Calu3 (cell line): Measurements from ENCODE around the gene CD302. TPM values are rescaled to one million over a fixed set of nuclear protein-coding genes. Genes with fewer than 3 reads are reported as not detected.

Experiments
- BruUV-seq: library from RNA; stranded (reverse); fragments of 400-500 nt; replicated peaks from 2 replicates; lab custom pipeline; 2021; lab: Mats Ljungman, UMichigan
- CTCF ChIA-PET: fragments of 300-600 bp; sonication (Branson Sonifier 250); formaldehyde crosslinking; loops from one replicate; lab custom pipeline; 2022; ENCODE audit warnings: antibody characterized with exemption; lab: Charles Lee
- DNase-seq: peaks from one replicate; pipeline ENCODE4 v3.0.0; 2022
- H3K27ac Mint-ChIP-seq: one replicate; pipeline ENCODE4 v1.8.0; 2022; ENCODE audit warnings: mixed read lengths; ENCODE audit not compliant: unreplicated experiment
- H3K27me3 Mint-ChIP-seq: one replicate; pipeline ENCODE4 v1.8.0; 2022; ENCODE audit warnings: mixed read lengths; ENCODE audit not compliant: unreplicated experiment
- H3K36me3 Mint-ChIP-seq: one replicate; pipeline ENCODE4 v1.8.0; 2022; ENCODE audit warnings: mild to moderate bottlenecking, moderate library complexity, mixed read lengths; ENCODE audit not compliant: insufficient read depth, unreplicated experiment
- H3K4me1 Mint-ChIP-seq: one replicate; pipeline ENCODE4 v1.8.0; 2022; ENCODE audit warnings: mild to moderate bottlenecking, low read depth, mixed read lengths; ENCODE audit not compliant: unreplicated experiment
- H3K4me3 Mint-ChIP-seq: one replicate; pipeline ENCODE4 v1.8.0; 2022; ENCODE audit warnings: mild to moderate bottlenecking, low read depth, moderate library complexity, mixed read lengths; ENCODE audit not compliant: unreplicated experiment
- H3K9me3 Mint-ChIP-seq: one replicate; pipeline ENCODE4 v1.8.0; 2022; ENCODE audit warnings: low read depth, mixed read lengths; ENCODE audit not compliant: unreplicated experiment
- intact Hi-C: fragments of 100-400 bp; cut with micrococcal nuclease; formaldehyde crosslinking; loops from one replicate; pipeline ENCODE4 v1.10.0; 2022; ENCODE audit not compliant: unreplicated experiment
- total RNA-seq: library from RNA; stranded (reverse); gene quantifications from 2 replicates; pipeline ENCODE4 v1.2.3, GENCODE V29; 2022
- TF ChIP-seq, protein P1 (sequence below): fragments of 200-600 bp; IDR thresholded peaks from one replicate; pipeline ENCODE4 v1.8.0; 2022; ENCODE audit warnings: antibody characterized with exemption; ENCODE audit not compliant: unreplicated experiment

CD302 gene
- total RNA-seq, 1 experiment from 2014 or later: 5.4 TPM

DNA sequence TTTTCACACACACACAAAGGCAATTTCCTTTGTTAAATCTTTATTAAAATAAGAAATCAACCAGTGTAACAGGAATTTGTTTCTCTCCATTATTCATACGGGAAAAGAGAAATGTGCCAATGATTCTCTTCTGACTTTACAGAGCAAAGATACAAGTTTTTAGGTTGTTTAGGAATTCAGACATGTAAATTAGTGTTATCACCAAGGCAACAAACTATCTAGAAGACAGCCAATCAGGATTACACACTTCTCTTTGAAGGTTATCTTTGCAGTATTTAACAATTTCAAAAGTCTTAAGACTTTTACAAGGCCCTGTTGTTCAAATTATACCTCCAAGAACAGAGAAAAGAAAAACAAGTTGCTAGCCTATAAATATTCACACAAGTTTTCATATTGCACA lies 14.5 kb downstream of the CD302 start:
- Mint-ChIP-seq H3K27me3 (no peaks in the 10 kb centered on the region), H3K27ac (no peak overlapping the region), H3K9me3 (no peaks in the 10 kb centered on the region), H3K36me3 (peaks cover 16% of the 10 kb centered on the region), H3K4me1 (peaks cover 14% of the 10 kb centered on the region), H3K4me3 (no peak overlapping the region)
- intact Hi-C loops: no loop called here
- no TSS peak for BruUV-seq
- TF ChIP-seq, protein P1, sequence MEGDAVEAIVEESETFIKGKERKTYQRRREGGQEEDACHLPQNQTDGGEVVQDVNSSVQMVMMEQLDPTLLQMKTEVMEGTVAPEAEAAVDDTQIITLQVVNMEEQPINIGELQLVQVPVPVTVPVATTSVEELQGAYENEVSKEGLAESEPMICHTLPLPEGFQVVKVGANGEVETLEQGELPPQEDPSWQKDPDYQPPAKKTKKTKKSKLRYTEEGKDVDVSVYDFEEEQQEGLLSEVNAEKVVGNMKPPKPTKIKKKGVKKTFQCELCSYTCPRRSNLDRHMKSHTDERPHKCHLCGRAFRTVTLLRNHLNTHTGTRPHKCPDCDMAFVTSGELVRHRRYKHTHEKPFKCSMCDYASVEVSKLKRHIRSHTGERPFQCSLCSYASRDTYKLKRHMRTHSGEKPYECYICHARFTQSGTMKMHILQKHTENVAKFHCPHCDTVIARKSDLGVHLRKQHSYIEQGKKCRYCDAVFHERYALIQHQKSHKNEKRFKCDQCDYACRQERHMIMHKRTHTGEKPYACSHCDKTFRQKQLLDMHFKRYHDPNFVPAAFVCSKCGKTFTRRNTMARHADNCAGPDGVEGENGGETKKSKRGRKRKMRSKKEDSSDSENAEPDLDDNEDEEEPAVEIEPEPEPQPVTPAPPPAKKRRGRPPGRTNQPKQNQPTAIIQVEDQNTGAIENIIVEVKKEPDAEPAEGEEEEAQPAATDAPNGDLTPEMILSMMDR: no peak
- CTCF ChIA-PET: no interaction called here
- no peak for DNase-seq

DNA sequence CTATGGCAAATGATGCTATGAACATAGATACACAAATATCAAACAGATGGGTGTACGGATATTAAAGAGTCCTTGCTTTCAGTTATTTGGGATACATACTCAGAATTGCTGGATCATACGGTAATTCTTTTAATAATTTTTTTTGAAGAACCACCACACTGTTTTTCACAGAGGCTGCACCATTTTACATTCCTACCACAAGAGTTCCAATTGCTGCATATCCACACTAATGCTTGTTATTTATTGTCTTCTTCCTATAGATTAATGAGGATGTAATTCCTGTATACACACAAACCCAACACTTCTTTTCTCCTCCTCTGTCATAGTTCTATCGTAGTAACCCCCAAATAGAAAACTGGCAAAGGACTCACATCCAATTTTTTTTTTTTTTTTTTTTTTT lies 21.7 kb downstream of the CD302 start:
- BruUV-seq: no TSS peak
- Mint-ChIP-seq H3K27ac (no peak overlapping the region), H3K9me3 (no peaks in the 10 kb centered on the region), H3K4me3 (no peak overlapping the region), H3K36me3 (peaks cover 45% of the 10 kb centered on the region), H3K27me3 (no peaks in the 10 kb centered on the region), H3K4me1 (peaks cover 8% of the 10 kb centered on the region)
- DNase-seq: no peak
- intact Hi-C loops: no loop called here
- CTCF ChIA-PET: no interaction called here
- TF ChIP-seq, protein P1: no peak

DNA sequence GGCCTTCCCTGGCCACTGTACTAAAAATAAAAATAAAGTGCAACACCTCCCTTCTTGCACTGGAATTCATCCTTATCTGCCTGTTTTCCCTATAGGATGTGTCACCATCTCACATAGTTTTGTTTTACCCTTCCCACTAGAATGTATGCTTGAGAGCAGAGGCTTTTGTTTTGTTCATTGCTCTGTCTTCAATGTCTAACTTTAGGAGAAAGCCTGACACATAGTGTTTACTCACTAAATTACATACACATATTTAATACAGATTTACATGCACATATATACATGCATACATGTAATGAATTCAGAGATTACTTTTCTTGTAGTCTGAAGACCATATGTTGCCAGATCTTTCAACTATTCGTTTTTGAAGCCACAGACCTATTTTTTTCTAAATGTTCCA lies 23.0 kb downstream of the CD302 start:
- intact Hi-C loops: no loop called here
- no peak for DNase-seq
- BruUV-seq: no TSS peak
- H3K27me3 Mint-ChIP-seq: no peaks in the 10 kb centered on the region
- TF ChIP-seq, protein P1: no peak
- peaks cover 8% of the 10 kb centered on the region for H3K4me1 Mint-ChIP-seq
- peak overlapping the region; percentile 39 for H3K27ac Mint-ChIP-seq
- no peaks in the 10 kb centered on the region for H3K9me3 Mint-ChIP-seq
- peaks cover 57% of the 10 kb centered on the region for H3K36me3 Mint-ChIP-seq
- CTCF ChIA-PET: no interaction called here
- no peak overlapping the region for H3K4me3 Mint-ChIP-seq

DNA sequence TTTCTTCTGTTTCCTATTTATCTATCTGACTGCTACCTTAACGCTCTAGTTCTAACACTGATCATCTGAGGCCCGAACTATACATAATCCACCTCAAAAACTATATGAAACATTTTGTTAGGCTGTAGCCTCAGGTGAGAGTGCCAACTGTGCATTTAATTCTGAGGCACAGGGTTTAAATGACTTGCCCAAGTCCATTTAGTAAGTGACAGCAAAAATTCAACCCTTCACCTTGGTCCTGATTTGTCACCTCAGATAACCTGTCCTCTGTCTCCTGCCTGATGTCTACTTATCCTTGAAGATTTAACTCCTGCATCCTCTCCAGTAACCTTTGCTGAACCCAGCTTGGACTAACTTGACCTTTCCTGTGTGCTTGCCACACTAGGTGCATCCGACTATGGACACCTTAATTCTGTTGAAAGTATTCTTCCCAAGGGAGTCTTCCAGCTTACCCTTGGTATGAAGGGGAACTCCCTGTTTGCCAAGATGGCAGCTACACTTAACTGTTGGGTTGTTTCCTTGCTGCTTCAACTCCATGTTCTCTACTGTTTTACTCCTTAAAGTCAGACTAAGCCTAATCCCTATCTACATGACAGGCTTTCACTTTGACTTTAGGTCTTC lies 23.5 kb downstream of the CD302 start:
- BruUV-seq: no TSS peak
- H3K36me3 Mint-ChIP-seq: peaks cover 56% of the 10 kb centered on the region
- H3K9me3 Mint-ChIP-seq: no peaks in the 10 kb centered on the region
- CTCF ChIA-PET: no interaction called here
- H3K27ac Mint-ChIP-seq: peak overlapping the region; percentile 39
- DNase-seq: no peak
- intact Hi-C loops: no loop called here
- H3K4me1 Mint-ChIP-seq: peaks cover 8% of the 10 kb centered on the region
- no peak overlapping the region for H3K4me3 Mint-ChIP-seq
- TF ChIP-seq, protein P1: no peak
- H3K27me3 Mint-ChIP-seq: no peaks in the 10 kb centered on the region
